Measurements from ENCODE around the gene KIF7.

DNA sequence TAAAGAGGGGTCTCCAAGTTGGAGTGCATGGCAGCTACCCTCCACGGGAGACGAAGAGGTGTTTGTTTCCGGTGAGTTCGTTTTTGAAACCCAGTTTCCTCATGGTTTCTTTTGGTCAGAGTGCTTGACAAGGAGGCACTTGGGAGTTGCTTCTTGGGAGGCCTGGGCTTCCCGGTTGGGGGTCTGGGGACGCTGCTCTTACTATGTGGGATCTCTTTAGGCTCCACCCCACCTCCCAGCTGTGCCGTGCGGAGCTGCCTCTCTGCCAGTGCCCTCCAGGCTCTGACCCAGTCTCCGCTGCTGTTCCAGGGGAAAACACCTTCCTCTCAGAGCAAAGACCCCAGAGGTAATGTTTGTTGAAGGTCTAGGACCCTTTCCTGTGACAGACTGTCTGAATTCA lies 29.6 kb downstream of the KIF7 start:
- TF ChIP-seq, protein P1, sequence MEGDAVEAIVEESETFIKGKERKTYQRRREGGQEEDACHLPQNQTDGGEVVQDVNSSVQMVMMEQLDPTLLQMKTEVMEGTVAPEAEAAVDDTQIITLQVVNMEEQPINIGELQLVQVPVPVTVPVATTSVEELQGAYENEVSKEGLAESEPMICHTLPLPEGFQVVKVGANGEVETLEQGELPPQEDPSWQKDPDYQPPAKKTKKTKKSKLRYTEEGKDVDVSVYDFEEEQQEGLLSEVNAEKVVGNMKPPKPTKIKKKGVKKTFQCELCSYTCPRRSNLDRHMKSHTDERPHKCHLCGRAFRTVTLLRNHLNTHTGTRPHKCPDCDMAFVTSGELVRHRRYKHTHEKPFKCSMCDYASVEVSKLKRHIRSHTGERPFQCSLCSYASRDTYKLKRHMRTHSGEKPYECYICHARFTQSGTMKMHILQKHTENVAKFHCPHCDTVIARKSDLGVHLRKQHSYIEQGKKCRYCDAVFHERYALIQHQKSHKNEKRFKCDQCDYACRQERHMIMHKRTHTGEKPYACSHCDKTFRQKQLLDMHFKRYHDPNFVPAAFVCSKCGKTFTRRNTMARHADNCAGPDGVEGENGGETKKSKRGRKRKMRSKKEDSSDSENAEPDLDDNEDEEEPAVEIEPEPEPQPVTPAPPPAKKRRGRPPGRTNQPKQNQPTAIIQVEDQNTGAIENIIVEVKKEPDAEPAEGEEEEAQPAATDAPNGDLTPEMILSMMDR (conservative IDR thresholded peaks at IDR 0.05; ENCODE audit: low read depth, low read length): no peak
- TF ChIP-seq RAD21 (IDR thresholded peaks at IDR 0.05; ENCODE audit: low read length) (no peak), MAFK (IDR thresholded peaks at IDR 0.05; ENCODE audit: low read depth, low read length) (no peak), POLR2A (IDR thresholded peaks at IDR 0.05; ENCODE audit: low read depth, low read length) (no peak), RFX5 (IDR thresholded peaks at IDR 0.05; ENCODE audit: low read depth, low read length) (no peak), CEBPB (IDR thresholded peaks at IDR 0.05; ENCODE audit: low read depth, low read length) (no peak)
- TF ChIP-seq, protein P2, sequence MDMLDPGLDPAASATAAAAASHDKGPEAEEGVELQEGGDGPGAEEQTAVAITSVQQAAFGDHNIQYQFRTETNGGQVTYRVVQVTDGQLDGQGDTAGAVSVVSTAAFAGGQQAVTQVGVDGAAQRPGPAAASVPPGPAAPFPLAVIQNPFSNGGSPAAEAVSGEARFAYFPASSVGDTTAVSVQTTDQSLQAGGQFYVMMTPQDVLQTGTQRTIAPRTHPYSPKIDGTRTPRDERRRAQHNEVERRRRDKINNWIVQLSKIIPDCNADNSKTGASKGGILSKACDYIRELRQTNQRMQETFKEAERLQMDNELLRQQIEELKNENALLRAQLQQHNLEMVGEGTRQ (IDR thresholded peaks at IDR 0.05; ENCODE audit: low read depth, low read length): no peak
